ENCODE measurements around the gene ARHGAP6. TPM values are rescaled to one million over a fixed set of nuclear protein-coding genes. Genes with fewer than 3 reads are reported as not detected.

The ARHGAP6 gene
- total and polyA plus RNA-seq, 3 donors from 2014 or later: 4.8 to 11.8 (median 5.7) TPM

GRCh38 chrX:11423362-11423818 is 242.3 kb downstream of the ARHGAP6 start:
- TF ChIP-seq POLR2A (IDR thresholded peaks at IDR 0.05): no peak
- no peak for TF ChIP-seq CTCF (IDR thresholded peaks at IDR 0.05)
- no peak for DNase-seq
- intact Hi-C loops (cut with DNase I; ENCODE audit: low total_unique reads): no loop called here
- no peak overlapping the region for H3K4me3 ChIP-seq
- WGBS, 2 donors: 86 to 100% methylated on average over 1 of the region's 1 CpG
- no peaks in the 10 kb centered on the region for H3K9me3 ChIP-seq
- no peaks in the 10 kb centered on the region for H3K36me3 ChIP-seq (ENCODE audit: low read depth, missing control alignments)
- no peaks in the 10 kb centered on the region for H3K27me3 ChIP-seq
- no peaks in the 10 kb centered on the region for H3K4me1 ChIP-seq
- no peak overlapping the region for H3K27ac ChIP-seq

- Histone ChIP-seq H3K9me3 (no peaks in the 10 kb centered on the region), H3K36me3 (ENCODE audit: low read depth, missing control alignments) (no peaks in the 10 kb centered on the region), H3K27ac (no peak overlapping the region), H3K4me3 (no peak overlapping the region), H3K27me3 (no peaks in the 10 kb centered on the region), H3K4me1 (no peaks in the 10 kb centered on the region)
- TF ChIP-seq CTCF (IDR thresholded peaks at IDR 0.05): no peak
- no peak for TF ChIP-seq POLR2A (IDR thresholded peaks at IDR 0.05)
- DNase-seq: no peak
- intact Hi-C loops (cut with DNase I; ENCODE audit: low total_unique reads): no loop called here
These were observed 243.2 kb downstream of the ARHGAP6 start for GRCh38 chrX:11422525-11422857.

- Histone ChIP-seq H3K4me1 (no peaks in the 10 kb centered on the region), H3K36me3 (ENCODE audit: low read depth, missing control alignments) (no peaks in the 10 kb centered on the region), H3K27me3 (no peaks in the 10 kb centered on the region), H3K27ac (no peak overlapping the region), H3K9me3 (no peaks in the 10 kb centered on the region), H3K4me3 (no peak overlapping the region)
- TF ChIP-seq POLR2A (IDR thresholded peaks at IDR 0.05) (no peak), CTCF (IDR thresholded peaks at IDR 0.05) (no peak)
- 39 to 43% methylated on average over 5 of the region's 5 CpGs for WGBS, 2 donors
- intact Hi-C loops (cut with DNase I; ENCODE audit: low total_unique reads): no loop called here
- no peak for DNase-seq
These were observed 243.8 kb downstream of the ARHGAP6 start for GRCh38 chrX:11421805-11422524.

GRCh38 chrX:11420851-11421250 is 244.9 kb downstream of the ARHGAP6 start:
- Histone ChIP-seq H3K36me3 (ENCODE audit: low read depth, missing control alignments) (no peaks in the 10 kb centered on the region), H3K27me3 (no peaks in the 10 kb centered on the region), H3K4me3 (no peak overlapping the region), H3K9me3 (no peaks in the 10 kb centered on the region), H3K4me1 (no peaks in the 10 kb centered on the region), H3K27ac (no peak overlapping the region)
- intact Hi-C loops (cut with DNase I; ENCODE audit: low total_unique reads): no loop called here
- WGBS, 2 donors: 84 to 86% methylated on average over 4 of the region's 4 CpGs
- TF ChIP-seq POLR2A (IDR thresholded peaks at IDR 0.05): no peak
- TF ChIP-seq CTCF (IDR thresholded peaks at IDR 0.05): no peak
- no peak for DNase-seq

- Histone ChIP-seq H3K9me3 (no peaks in the 10 kb centered on the region), H3K4me3 (no peak overlapping the region), H3K27me3 (no peaks in the 10 kb centered on the region), H3K27ac (no peak overlapping the region), H3K36me3 (ENCODE audit: low read depth, missing control alignments) (no peaks in the 10 kb centered on the region), H3K4me1 (no peaks in the 10 kb centered on the region)
- TF ChIP-seq CTCF (IDR thresholded peaks at IDR 0.05) (no peak), POLR2A (IDR thresholded peaks at IDR 0.05) (no peak)
- intact Hi-C loops (cut with DNase I; ENCODE audit: low total_unique reads): no loop called here
- no peak for DNase-seq
- WGBS, 2 donors: 64% methylated on average over 6 of the region's 6 CpGs; no CpG with 5 or more reads in 1 of the 2 donors
These were observed 246.6 kb downstream of the ARHGAP6 start for GRCh38 chrX:11419102-11419501.
